Keratinocyte (primary cell): ENCODE data around the gene ZNF761. TPM values are rescaled to one million over a fixed set of nuclear protein-coding genes. Genes with fewer than 3 reads are reported as not detected.
"Not testable (repeated sequence)": the region's sequence is repeated elsewhere in the genome, so short reads cannot be mapped to it uniquely, and the experiment has no call there.

Source experiments
- DNase-seq: peaks from one replicate; pipeline ENCODE4 v3.0.0-alpha.2; 2011; ENCODE audit warnings: low read depth, missing footprints, low spot score
- FAIRE-seq: peaks from 2 replicates; lab custom pipeline; 2011; peaks lifted over from hg19 to GRCh38; lab: Jason Lieb, UNC
- H2AFZ ChIP-seq: 2 replicates; pipeline ENCODE4 v1.6.0; 2012; ENCODE audit warnings: low read length, control low read depth, inconsistent platforms; ENCODE audit not compliant: control insufficient read depth
- H3K27ac ChIP-seq: 2 replicates; pipeline ENCODE4 v1.5.1; 2011; ENCODE audit warnings: low read length; ENCODE audit not compliant: control insufficient read depth, insufficient read depth
- H3K27me3 ChIP-seq: 3 replicates; pipeline ENCODE4 v1.6.0; 2011; ENCODE audit warnings: low read length; ENCODE audit not compliant: control insufficient read depth, insufficient read depth; ENCODE audit errors: extremely low read depth
- H3K36me3 ChIP-seq, 2 experiments: 2 replicates in 1 of 2; 3 replicates in 1 of 2; pipeline ENCODE4 v1.5.1; 2011; ENCODE audit warnings: low read length in 2 of 2, mild to moderate bottlenecking in 1 of 2; ENCODE audit not compliant: control insufficient read depth in 2 of 2, insufficient read depth in 2 of 2; ENCODE audit errors: extremely low read depth in 1 of 2
- H3K4me1 ChIP-seq: 3 replicates; pipeline ENCODE4 v1.5.1; 2011; ENCODE audit warnings: low read length; ENCODE audit not compliant: control insufficient read depth, insufficient read depth; ENCODE audit errors: extremely low read depth
- H3K4me2 ChIP-seq: 3 replicates; pipeline ENCODE4 v1.6.0; 2011; ENCODE audit warnings: low read depth, low read length; ENCODE audit not compliant: control insufficient read depth, insufficient read depth; ENCODE audit errors: extremely low read depth
- H3K4me3 ChIP-seq, 3 experiments: fragments of 200-600 bp in 1 of 3; sonication (generic) in 1 of 3; 2 replicates in 2 of 3; 3 replicates in 1 of 3; pipeline ENCODE4 v1.5.1; 2011 to 2016; ENCODE audit warnings: low read length in 3 of 3, mild to moderate bottlenecking in 3 of 3, control low read depth in 2 of 3, inconsistent platforms in 1 of 3, low read depth in 1 of 3, mixed read lengths in 1 of 3, mixed run types in 1 of 3, moderate library complexity in 1 of 3; ENCODE audit not compliant: control insufficient read depth in 2 of 3, insufficient read depth in 2 of 3; ENCODE audit errors: extremely low read depth in 1 of 3
- H3K79me2 ChIP-seq: 2 replicates; pipeline ENCODE4 v1.6.0; 2012; ENCODE audit warnings: low read length; ENCODE audit not compliant: control insufficient read depth, insufficient read depth
- H3K9ac ChIP-seq: 3 replicates; pipeline ENCODE4 v1.6.0; 2011; ENCODE audit warnings: low read length; ENCODE audit not compliant: control insufficient read depth, insufficient read depth; ENCODE audit errors: extremely low read depth
- H3K9me1 ChIP-seq: 3 replicates; pipeline ENCODE4 v1.6.0; 2011; ENCODE audit warnings: low read length; ENCODE audit not compliant: control insufficient read depth, insufficient read depth; ENCODE audit errors: extremely low read depth
- H3K9me3 ChIP-seq: 2 replicates; pipeline ENCODE4 v1.5.1; 2012; ENCODE audit warnings: low read depth, low read length; ENCODE audit not compliant: control insufficient read depth
- H4K20me1 ChIP-seq: 3 replicates; pipeline ENCODE4 v1.6.0; 2011; ENCODE audit warnings: low read length; ENCODE audit not compliant: control insufficient read depth, insufficient read depth; ENCODE audit errors: extremely low read depth
- EZH2 ChIP-seq: IDR thresholded peaks from one replicate; pipeline ENCODE4 v1.6.1; 2012; ENCODE audit warnings: inconsistent platforms, mild to moderate bottlenecking, low read length, moderate library complexity
- dilution Hi-C: fragments of 300-500 bp; cut with MboI; formaldehyde crosslinking; loops from one replicate; pipeline ENCODE4 v1.7.0; 2020; ENCODE audit warnings: low sequenced_read_pairs; ENCODE audit not compliant: extremely low pct_ligation_motif_present
- polyA plus RNA-seq, 5 experiments: library from polyadenylated mRNA; depleted of rRNA in 3 of 5; stranded (reverse) in 3 of 5; stranded (forward) in 1 of 5; unstranded in 1 of 5; fragments of >200 nt; gene quantifications; 1 replicate in 1 of 5; 2 replicates in 3 of 5; 3 replicates in 1 of 5; pipeline versions ENCODE4 v1.2.1 to v1.2.3, GENCODE V29; 2011 to 2012; ENCODE audit warnings: missing spikeins in 2 of 5, low read depth in 1 of 5, low replicate concordance in 1 of 5
- TF ChIP-seq, protein P1 (sequence below), 3 experiments: IDR thresholded peaks in 1 of 3; conservative IDR thresholded peaks in 1 of 3; optimal IDR thresholded peaks in 1 of 3; 2 replicates in 2 of 3; 3 replicates in 1 of 3; pipeline versions ENCODE3 to v1.5.1; 2011; ENCODE audit warnings: low read length in 3 of 3, mild to moderate bottlenecking in 3 of 3, moderate library complexity in 2 of 3, control low read depth in 1 of 3, inconsistent platforms in 1 of 3; ENCODE audit not compliant: insufficient read depth in 2 of 3; ENCODE audit errors: extremely low read depth in 1 of 3

The ZNF761 gene
- polyA plus RNA-seq, 1 donor (not counting 4 experiments of a cell fraction or from before 2014, with no cell fraction given): 10.3 TPM

DNA sequence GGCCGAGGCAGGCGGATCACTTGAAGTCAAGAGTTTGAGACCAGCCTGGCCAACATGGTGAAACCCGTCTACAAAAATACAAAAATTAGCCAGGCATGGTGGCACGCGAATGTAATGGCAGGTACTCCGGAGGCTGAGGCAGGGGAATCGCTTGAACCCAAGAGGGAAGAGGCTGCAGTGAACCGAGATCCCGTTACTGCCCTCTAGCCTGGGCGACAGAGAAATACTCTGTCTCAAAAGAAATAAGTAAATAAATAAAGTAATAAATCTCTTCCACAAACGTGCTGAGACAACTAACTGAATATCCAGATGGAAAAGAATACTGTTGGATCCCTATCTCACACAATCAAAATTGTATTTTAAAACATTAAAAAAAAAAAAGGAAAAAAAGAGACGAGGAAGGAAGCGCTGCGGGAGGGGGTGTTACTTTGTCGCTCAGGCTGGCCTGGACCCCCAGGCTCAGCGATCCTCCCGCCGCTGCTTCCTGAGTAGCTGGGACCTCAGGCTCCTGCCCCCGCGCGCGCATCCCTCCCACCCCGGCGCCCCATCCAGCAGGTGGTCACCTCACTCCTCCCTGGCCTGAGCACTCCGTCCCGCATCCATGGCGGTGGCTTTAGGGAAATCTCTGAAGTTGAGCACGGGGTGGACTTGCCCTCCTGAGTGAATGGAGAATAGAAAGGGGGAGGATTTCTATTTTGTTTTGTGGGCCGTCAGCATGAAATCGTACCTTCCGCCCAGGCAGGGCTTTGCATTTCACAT, 35.1 kb downstream of the ZNF761 start:
- Histone ChIP-seq H3K9me1 (no peaks in the 10 kb centered on the region), H3K4me2 (peak overlapping the region; percentile 85), H3K36me3 (no peaks in the 10 kb centered on the region), H3K4me1 (no peaks in the 10 kb centered on the region), H3K27ac (no peak overlapping the region), H3K79me2 (no peaks in the 10 kb centered on the region), H2AFZ (peak overlapping the region; percentile 80), H4K20me1 (no peaks in the 10 kb centered on the region), H3K27me3 (no peaks in the 10 kb centered on the region), H3K9me3 (peaks cover 4% of the 10 kb centered on the region), H3K4me3 (peak overlapping the region; percentile 57 to 84 (median 74)), H3K9ac (no peak overlapping the region)
- dilution Hi-C loops: no loop called here
- TF ChIP-seq EZH2: no peak
- TF ChIP-seq, protein P1, sequence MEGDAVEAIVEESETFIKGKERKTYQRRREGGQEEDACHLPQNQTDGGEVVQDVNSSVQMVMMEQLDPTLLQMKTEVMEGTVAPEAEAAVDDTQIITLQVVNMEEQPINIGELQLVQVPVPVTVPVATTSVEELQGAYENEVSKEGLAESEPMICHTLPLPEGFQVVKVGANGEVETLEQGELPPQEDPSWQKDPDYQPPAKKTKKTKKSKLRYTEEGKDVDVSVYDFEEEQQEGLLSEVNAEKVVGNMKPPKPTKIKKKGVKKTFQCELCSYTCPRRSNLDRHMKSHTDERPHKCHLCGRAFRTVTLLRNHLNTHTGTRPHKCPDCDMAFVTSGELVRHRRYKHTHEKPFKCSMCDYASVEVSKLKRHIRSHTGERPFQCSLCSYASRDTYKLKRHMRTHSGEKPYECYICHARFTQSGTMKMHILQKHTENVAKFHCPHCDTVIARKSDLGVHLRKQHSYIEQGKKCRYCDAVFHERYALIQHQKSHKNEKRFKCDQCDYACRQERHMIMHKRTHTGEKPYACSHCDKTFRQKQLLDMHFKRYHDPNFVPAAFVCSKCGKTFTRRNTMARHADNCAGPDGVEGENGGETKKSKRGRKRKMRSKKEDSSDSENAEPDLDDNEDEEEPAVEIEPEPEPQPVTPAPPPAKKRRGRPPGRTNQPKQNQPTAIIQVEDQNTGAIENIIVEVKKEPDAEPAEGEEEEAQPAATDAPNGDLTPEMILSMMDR (optimal IDR thresholded peaks at IDR 0.05 in 1 of 3, IDR thresholded peaks at IDR 0.05 in 1 of 3, conservative IDR thresholded peaks at IDR 0.05 in 1 of 3; ENCODE audit: extremely low read depth in 1 of 3, insufficient read depth in 2 of 3, low read length in 3 of 3): no peak
- no peak for FAIRE-seq
- DNase-seq: no peak

DNA sequence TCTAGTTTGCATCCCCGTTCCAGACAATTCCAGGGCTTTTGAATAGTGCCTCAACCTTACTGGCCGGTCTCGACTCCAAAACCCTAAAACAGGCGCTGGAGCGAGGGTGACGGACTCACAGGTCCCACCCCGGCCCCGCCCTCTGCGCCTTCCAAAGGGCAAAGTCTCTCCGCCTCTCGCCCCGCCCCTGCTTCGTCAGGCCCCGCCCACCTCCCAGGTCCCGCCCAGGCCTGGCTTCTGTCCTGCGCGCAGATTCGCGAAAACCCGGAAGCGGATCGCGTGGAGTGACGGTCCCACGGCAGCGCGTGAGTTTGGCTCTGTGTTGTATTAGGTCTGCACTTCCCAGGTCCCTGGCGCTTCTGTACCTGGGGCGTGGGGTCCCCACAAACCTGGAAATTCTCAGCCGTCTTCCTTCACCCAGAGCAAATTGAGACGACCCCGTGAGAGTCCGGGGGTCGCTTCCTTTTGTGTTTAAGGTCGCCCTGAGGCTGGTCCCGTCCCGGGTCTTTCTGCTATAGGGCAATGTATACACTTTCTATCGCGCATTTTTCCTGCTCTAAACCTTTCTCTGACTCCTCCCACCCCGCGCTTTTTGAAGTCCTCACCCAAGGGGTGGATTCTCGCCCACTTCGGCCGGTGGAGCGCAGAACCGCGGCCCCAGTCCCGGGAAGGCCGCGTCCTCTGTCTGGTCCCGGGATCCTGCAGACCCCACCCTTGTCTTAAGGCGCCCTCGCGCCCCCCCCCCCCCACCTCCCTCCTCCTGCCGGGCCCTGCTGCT, 35.9 kb downstream of the ZNF761 start, which contains the start of gene ZNF813:
Gene ZNF813, plus strand, starts transcription at position 249 of the 778 bp plus-strand sequence. CDS start 16,090 bp downstream, outside the sequence.
- TF ChIP-seq, protein P1 (optimal IDR thresholded peaks at IDR 0.05 in 1 of 3, IDR thresholded peaks at IDR 0.05 in 1 of 3, conservative IDR thresholded peaks at IDR 0.05 in 1 of 3; ENCODE audit: extremely low read depth in 1 of 3, insufficient read depth in 2 of 3, low read length in 3 of 3): no peak
- TF ChIP-seq EZH2: no peak
- Histone ChIP-seq H3K4me2 (peak within 1 kb of the TSS; percentile 85), H2AFZ (peak within 1 kb of the TSS; percentile 97), H3K27ac (peak within 1 kb of the TSS; percentile 66), H3K27me3 (no peaks in the 10 kb centered on the region), H3K79me2 (no peaks in the 10 kb centered on the region), H3K4me3 (peak within 1 kb of the TSS; percentile 74 to 84 (median 81)), H3K36me3 (no peaks in the 10 kb centered on the region), H3K9ac (peak within 1 kb of the TSS; percentile 84), H4K20me1 (no peaks in the 10 kb centered on the region), H3K4me1 (no peaks in the 10 kb centered on the region), H3K9me3 (peaks cover 3% of the 10 kb centered on the region), H3K9me1 (no peaks in the 10 kb centered on the region)
- DNase-seq (peak; percentile 35), FAIRE-seq (no peak)
- dilution Hi-C loops: no loop called here

DNA sequence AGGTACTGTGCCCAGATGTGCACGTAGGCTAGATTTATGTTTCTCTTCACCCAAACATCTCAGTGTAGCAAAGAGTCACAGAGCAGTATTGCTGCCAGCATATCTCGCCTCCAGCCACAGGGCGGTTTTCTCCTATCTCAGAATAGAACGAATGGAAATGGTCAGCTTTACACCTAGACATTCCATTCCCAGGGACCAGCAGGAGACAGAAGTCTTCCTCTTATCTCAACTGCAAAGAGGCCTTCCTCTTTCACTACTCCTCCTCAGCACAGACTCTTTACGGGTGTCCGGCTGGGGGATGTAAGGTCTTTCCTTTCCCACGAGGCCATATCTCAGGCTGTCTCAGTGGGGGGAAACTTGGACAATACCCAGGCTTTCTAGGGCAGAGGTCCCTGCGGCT, 36.8 kb downstream of the ZNF761 start:
- H4K20me1 ChIP-seq, dilution Hi-C loops, H3K9ac ChIP-seq, H3K79me2 ChIP-seq, H3K27me3 ChIP-seq, H3K9me1 ChIP-seq, FAIRE-seq, H2AFZ ChIP-seq, DNase-seq, H3K4me1 ChIP-seq, H3K27ac ChIP-seq, H3K36me3 ChIP-seq, H3K9me3 ChIP-seq: not testable (repeated sequence)
- peak overlapping the region; percentile 84 for H3K4me2 ChIP-seq
- peak overlapping the region in 2 of 3 experiments; percentile 74 to 84 for H3K4me3 ChIP-seq
